ENCODE results near the gene AUTS2. TPM values are rescaled to one million over a fixed set of nuclear protein-coding genes. Genes with fewer than 3 reads are reported as not detected.

The AUTS2 gene
- total and polyA plus RNA-seq, 2 experiments from 2014 or later, result 32.0 to 91.0 TPM

- TF ChIP-seq, protein P1, sequence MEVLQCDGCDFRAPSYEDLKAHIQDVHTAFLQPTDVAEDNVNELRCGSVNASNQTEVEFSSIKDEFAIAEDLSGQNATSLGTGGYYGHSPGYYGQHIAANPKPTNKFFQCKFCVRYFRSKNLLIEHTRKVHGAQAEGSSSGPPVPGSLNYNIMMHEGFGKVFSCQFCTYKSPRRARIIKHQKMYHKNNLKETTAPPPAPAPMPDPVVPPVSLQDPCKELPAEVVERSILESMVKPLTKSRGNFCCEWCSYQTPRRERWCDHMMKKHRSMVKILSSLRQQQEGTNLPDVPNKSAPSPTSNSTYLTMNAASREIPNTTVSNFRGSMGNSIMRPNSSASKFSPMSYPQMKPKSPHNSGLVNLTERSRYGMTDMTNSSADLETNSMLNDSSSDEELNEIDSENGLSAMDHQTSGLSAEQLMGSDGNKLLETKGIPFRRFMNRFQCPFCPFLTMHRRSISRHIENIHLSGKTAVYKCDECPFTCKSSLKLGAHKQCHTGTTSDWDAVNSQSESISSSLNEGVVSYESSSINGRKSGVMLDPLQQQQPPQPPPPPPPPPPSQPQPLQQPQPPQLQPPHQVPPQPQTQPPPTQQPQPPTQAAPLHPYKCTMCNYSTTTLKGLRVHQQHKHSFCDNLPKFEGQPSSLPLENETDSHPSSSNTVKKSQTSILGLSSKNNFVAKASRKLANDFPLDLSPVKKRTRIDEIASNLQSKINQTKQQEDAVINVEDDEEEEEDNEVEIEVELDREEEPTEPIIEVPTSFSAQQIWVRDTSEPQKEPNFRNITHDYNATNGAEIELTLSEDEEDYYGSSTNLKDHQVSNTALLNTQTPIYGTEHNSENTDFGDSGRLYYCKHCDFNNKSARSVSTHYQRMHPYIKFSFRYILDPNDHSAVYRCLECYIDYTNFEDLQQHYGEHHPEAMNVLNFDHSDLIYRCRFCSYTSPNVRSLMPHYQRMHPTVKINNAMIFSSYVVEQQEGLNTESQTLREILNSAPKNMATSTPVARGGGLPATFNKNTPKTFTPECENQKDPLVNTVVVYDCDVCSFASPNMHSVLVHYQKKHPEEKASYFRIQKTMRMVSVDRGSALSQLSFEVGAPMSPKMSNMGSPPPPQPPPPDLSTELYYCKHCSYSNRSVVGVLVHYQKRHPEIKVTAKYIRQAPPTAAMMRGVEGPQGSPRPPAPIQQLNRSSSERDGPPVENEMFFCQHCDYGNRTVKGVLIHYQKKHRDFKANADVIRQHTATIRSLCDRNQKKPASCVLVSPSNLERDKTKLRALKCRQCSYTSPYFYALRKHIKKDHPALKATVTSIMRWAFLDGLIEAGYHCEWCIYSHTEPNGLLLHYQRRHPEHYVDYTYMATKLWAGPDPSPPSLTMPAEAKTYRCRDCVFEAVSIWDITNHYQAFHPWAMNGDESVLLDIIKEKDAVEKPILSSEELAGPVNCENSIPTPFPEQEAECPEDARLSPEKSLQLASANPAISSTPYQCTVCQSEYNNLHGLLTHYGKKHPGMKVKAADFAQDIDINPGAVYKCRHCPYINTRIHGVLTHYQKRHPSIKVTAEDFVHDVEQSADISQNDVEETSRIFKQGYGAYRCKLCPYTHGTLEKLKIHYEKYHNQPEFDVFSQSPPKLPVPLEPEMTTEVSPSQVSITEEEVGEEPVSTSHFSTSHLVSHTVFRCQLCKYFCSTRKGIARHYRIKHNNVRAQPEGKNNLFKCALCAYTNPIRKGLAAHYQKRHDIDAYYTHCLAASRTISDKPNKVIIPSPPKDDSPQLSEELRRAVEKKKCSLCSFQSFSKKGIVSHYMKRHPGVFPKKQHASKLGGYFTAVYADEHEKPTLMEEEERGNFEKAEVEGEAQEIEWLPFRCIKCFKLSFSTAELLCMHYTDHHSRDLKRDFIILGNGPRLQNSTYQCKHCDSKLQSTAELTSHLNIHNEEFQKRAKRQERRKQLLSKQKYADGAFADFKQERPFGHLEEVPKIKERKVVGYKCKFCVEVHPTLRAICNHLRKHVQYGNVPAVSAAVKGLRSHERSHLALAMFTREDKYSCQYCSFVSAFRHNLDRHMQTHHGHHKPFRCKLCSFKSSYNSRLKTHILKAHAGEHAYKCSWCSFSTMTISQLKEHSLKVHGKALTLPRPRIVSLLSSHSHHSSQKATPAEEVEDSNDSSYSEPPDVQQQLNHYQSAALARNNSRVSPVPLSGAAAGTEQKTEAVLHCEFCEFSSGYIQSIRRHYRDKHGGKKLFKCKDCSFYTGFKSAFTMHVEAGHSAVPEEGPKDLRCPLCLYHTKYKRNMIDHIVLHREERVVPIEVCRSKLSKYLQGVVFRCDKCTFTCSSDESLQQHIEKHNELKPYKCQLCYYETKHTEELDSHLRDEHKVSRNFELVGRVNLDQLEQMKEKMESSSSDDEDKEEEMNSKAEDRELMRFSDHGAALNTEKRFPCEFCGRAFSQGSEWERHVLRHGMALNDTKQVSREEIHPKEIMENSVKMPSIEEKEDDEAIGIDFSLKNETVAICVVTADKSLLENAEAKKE (CRISPR knock-in tag; IDR thresholded peaks at IDR 0.05), result no peak
Observed at GRCh38 chr7:70189776-70190175, 591.5 kb downstream of the AUTS2 start (continued).

DNA sequence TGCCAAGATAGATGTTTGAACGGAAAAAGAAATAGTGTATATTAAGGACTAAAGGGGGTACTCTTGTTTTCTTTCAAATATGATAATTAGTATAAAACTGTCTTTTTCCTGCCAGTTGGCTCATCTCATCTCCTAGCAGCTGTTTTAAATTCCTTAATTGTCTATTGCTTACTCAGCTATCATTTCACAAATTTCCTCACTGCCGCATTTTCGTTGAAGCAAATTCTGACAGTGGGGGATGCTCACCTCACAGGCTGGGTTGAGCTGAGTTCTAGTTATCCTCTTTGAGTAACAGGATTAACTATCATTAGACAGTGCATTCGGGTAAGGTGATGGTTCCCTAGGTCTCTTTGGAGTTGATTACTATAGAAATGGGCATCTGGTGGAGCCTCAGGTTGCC is 592.0 kb downstream of the AUTS2 start:
- ATAC-seq, result no peak
- no peaks in the 10 kb centered on the region for H3K79me2 ChIP-seq (replicated peaks; ENCODE audit: insufficient read depth)
- H3K4me3 Mint-ChIP-seq, result no peak overlapping the region
- TF ChIP-seq ZNF114 (CRISPR knock-in tag; IDR thresholded peaks at IDR 0.05) (no peak), REST (IDR thresholded peaks at IDR 0.05; ENCODE audit: unreplicated experiment) (no peak)
- TF ChIP-seq, protein P1 (CRISPR knock-in tag; IDR thresholded peaks at IDR 0.05), result no peak
- TF ChIP-seq, protein P2, sequence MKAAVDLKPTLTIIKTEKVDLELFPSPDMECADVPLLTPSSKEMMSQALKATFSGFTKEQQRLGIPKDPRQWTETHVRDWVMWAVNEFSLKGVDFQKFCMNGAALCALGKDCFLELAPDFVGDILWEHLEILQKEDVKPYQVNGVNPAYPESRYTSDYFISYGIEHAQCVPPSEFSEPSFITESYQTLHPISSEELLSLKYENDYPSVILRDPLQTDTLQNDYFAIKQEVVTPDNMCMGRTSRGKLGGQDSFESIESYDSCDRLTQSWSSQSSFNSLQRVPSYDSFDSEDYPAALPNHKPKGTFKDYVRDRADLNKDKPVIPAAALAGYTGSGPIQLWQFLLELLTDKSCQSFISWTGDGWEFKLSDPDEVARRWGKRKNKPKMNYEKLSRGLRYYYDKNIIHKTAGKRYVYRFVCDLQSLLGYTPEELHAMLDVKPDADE (IDR thresholded peaks at IDR 0.05), result no peak

More for the DNA sequence above, 592.0 kb downstream of the AUTS2 start:
- no peak overlapping the region for H3K4me2 ChIP-seq
- DNase-seq (ENCODE audit: low spot score), result no peak
- no peaks in the 10 kb centered on the region for H3F3A ChIP-seq (replicated peaks; ENCODE audit: low read depth)
- no peak overlapping the region for H3K27ac Mint-ChIP-seq
- H3K27me3 Mint-ChIP-seq (ENCODE audit: insufficient read depth, low read depth, poor library complexity), result no peaks in the 10 kb centered on the region
- no peak overlapping the region for H2AFZ ChIP-seq
- peaks cover 6% of the 10 kb centered on the region; the same call in 2 of the 3 replicates for H3K4me1 Mint-ChIP-seq
- peaks cover 4% of the 10 kb centered on the region; the same call in 1 of the 3 replicates for H3K36me3 Mint-ChIP-seq (ENCODE audit: low read depth)
- H3K4me1 ChIP-seq (ENCODE audit: insufficient read depth), result no peaks in the 10 kb centered on the region
- H3K9me3 Mint-ChIP-seq, result peaks cover 22% of the 10 kb centered on the region; the same call in 2 of the 3 replicates
- no peaks in the 10 kb centered on the region for H3K27me3 ChIP-seq (ENCODE audit: insufficient read depth)
- peaks cover 7% of the 10 kb centered on the region; the same call in 1 of the 2 replicates for H3K36me3 ChIP-seq (ENCODE audit: insufficient read depth)
- no peaks in the 10 kb centered on the region for H4K20me1 ChIP-seq (replicated peaks; ENCODE audit: insufficient read depth)
- H3K4me3 ChIP-seq, result no peak overlapping the region
- no peak overlapping the region for H3K27ac ChIP-seq (ENCODE audit: low read depth)
- peaks cover 9% of the 10 kb centered on the region; the same call in 1 of the 2 replicates for H3K9me2 ChIP-seq (ENCODE audit: insufficient read depth)

Data from GM23338 (cell line).